GM19372 (cell line): Measurements from ENCODE around the gene EHD3.

Source experiments
- ATAC-seq: cut with Tn5 transposase; IDR thresholded peaks from one replicate; pipeline ENCODE4 v1.9.1; 2021; ENCODE audit warnings: mild to moderate bottlenecking, low read depth, moderate library complexity; ENCODE audit not compliant: unreplicated experiment

The EHD3 gene

GRCh38 chr2:31253356-31254131, 19.6 kb downstream of the EHD3 start:
- ATAC-seq, result no peak

- ATAC-seq, result no peak
These were observed 20.6 kb downstream of the EHD3 start for GRCh38 chr2:31254237-31255203.

- ATAC-seq, result no peak
These were observed 22.1 kb downstream of the EHD3 start for GRCh38 chr2:31255911-31256571.

- no peak for ATAC-seq
These were observed 22.8 kb downstream of the EHD3 start for GRCh38 chr2:31256611-31257382.

GRCh38 chr2:31258351-31258750, 24.4 kb downstream of the EHD3 start:
- ATAC-seq, result peak; percentile 51

- no peak for ATAC-seq
These were observed 25.1 kb downstream of the EHD3 start for GRCh38 chr2:31259075-31259474.

- no peak for ATAC-seq
These were observed 26.9 kb downstream of the EHD3 start for GRCh38 chr2:31260870-31261269.

- ATAC-seq, result no peak
These were observed 29.8 kb downstream of the EHD3 start for GRCh38 chr2:31263636-31264190.

GRCh38 chr2:31265234-31265633, 31.3 kb downstream of the EHD3 start:
- no peak for ATAC-seq

GRCh38 chr2:31266804-31267203, 32.9 kb downstream of the EHD3 start:
- ATAC-seq, result no peak

GRCh38 chr2:31267437-31268120, 33.6 kb downstream of the EHD3 start:
- ATAC-seq, result no peak

- no peak for ATAC-seq
These were observed 34.4 kb downstream of the EHD3 start for GRCh38 chr2:31268344-31268743.

- no peak for ATAC-seq
These were observed 35.1 kb downstream of the EHD3 start for GRCh38 chr2:31269087-31269486.

GRCh38 chr2:31270131-31270530, 36.2 kb downstream of the EHD3 start:
- no peak for ATAC-seq

- no peak for ATAC-seq
These were observed 36.9 kb downstream of the EHD3 start for GRCh38 chr2:31270822-31271231.

- no peak for ATAC-seq
These were observed 37.9 kb downstream of the EHD3 start for GRCh38 chr2:31271851-31272267.

- no peak for ATAC-seq
These were observed 40.6 kb downstream of the EHD3 start for GRCh38 chr2:31274401-31275075.

- no peak for ATAC-seq
These were observed 42.0 kb downstream of the EHD3 start for GRCh38 chr2:31275976-31276375.

- ATAC-seq, result no peak
These were observed 43.7 kb downstream of the EHD3 start for GRCh38 chr2:31277621-31278020.
